AG04449 (cell line): ENCODE data around the gene POU2F3.

ENCODE experiments used
- CTCF ChIA-PET: fragments of 350-600 bp; formaldehyde crosslinking; extraction: SDS; loops from one replicate; lab custom pipeline; 2021; ENCODE audit warnings: antibody characterized with exemption; lab: Yijun Ruan, JAX
- POLR2A ChIA-PET: fragments of 400-600, 350-600 bp; formaldehyde crosslinking; extraction: SDS; loops from one replicate; lab custom pipeline; 2020; ENCODE audit warnings: antibody characterized with exemption, inconsistent platforms; lab: Yijun Ruan, JAX
- DNase-seq: peaks from one replicate; pipeline ENCODE4 v3.0.0-alpha.2; 2010; ENCODE audit warnings: low read depth, low spot score
- H3K4me3 ChIP-seq: 2 replicates; pipeline ENCODE4 v1.5.1; 2011; ENCODE audit warnings: low read depth, mild to moderate bottlenecking, control low read depth, low read length
- TF ChIP-seq, protein P1 (sequence below): IDR thresholded peaks from one replicate; pipeline ENCODE4 v1.5.1; 2011; ENCODE audit warnings: mild to moderate bottlenecking, moderate library complexity, low read length, control low read depth, inconsistent platforms; ENCODE audit not compliant: insufficient read depth; ENCODE audit errors: missing control alignments

POU2F3 gene

DNA sequence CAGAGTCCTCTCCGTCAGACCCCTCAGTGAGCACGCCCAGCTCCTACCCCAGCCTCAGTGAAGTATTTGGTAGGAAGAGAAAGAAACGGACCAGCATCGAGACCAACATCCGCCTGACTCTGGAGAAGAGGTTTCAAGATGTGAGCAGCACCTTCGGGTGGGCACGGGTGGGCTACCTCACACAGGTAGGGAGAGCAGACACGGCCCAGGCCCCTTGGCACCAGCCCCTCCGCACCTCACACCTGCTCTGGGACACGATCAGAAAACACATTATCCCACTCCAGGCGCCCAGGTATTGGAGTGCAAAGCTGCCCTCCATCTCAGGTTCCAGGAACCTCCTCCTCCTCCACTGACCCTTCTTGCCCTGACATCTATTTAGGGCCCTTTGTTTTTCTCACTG is 67.5 kb downstream of the POU2F3 start:
- ChIA-PET POLR2A (interaction anchor here (1.2 kb wide), 1 partner anchor 19 kb away, joined by 3 read pairs; no protein-coding TSS in a partner anchor), CTCF (interaction anchor here (1.2 to 25.6 kb wide), 9 partner anchors 8 to 136 kb away, joined by 3 to 1135 read pairs (median 29); partner anchors contain the start of gene POU2F3)
- DNase-seq, result no peak
- H3K4me3 ChIP-seq, result no peak overlapping the region
- TF ChIP-seq, protein P1, sequence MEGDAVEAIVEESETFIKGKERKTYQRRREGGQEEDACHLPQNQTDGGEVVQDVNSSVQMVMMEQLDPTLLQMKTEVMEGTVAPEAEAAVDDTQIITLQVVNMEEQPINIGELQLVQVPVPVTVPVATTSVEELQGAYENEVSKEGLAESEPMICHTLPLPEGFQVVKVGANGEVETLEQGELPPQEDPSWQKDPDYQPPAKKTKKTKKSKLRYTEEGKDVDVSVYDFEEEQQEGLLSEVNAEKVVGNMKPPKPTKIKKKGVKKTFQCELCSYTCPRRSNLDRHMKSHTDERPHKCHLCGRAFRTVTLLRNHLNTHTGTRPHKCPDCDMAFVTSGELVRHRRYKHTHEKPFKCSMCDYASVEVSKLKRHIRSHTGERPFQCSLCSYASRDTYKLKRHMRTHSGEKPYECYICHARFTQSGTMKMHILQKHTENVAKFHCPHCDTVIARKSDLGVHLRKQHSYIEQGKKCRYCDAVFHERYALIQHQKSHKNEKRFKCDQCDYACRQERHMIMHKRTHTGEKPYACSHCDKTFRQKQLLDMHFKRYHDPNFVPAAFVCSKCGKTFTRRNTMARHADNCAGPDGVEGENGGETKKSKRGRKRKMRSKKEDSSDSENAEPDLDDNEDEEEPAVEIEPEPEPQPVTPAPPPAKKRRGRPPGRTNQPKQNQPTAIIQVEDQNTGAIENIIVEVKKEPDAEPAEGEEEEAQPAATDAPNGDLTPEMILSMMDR, result no peak

DNA sequence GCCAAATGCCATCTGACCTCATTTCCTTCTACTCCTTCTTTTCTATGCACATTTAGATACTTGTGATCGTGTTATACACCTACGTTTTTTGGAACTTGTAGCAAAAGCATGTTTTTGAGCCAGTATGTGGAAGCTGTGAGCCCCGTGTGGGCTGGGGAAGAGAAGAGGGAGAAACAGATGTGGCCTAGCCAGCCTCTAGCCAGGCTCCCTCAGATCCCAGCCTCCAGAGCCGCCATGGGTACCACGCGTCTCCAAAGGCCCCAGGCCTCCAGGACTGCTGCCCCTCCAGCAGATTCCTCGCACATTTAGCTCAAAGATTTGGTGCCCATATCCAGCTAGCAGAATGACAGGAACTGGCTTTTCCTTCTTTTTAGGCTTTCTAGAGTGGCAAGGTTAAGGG is 68.1 kb downstream of the POU2F3 start:
- no peak for DNase-seq
- no peak overlapping the region for H3K4me3 ChIP-seq
- POLR2A ChIA-PET, result no interaction called here
- CTCF ChIA-PET, result interaction anchor here (0.9 to 25.6 kb wide), 8 partner anchors 8 to 141 kb away, joined by 3 to 1135 read pairs (median 20); partner anchors contain the start of gene POU2F3
- TF ChIP-seq, protein P1, result no peak

DNA sequence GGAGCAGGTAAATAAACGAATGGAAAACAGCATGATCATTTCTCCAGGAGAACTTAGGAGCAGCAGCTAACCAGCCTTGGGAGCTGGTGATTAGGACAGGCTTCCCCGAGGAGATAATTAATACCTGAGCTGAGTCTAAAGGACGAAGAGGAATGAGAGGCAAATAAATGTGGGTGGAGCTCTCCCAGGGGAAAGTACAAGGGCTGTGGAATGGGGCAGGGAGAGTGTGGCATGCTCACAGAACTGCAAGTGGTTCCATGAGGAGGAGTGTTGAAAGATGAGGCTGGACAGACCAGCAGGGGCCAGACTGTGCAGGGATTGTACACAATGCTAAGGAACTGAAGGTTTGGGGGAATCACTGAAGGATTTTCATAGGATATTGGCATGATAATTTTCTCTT is 70.9 kb downstream of the POU2F3 start:
- H3K4me3 ChIP-seq, result no peak overlapping the region
- no peak for DNase-seq
- TF ChIP-seq, protein P1, result no peak
- ChIA-PET POLR2A (no interaction called here), CTCF (interaction anchor here (0.6 to 25.6 kb wide), 3 partner anchors 11 to 77 kb away, joined by 3 to 1135 read pairs (median 137); partner anchors contain the start of genes POU2F3 and TLCD5)

DNA sequence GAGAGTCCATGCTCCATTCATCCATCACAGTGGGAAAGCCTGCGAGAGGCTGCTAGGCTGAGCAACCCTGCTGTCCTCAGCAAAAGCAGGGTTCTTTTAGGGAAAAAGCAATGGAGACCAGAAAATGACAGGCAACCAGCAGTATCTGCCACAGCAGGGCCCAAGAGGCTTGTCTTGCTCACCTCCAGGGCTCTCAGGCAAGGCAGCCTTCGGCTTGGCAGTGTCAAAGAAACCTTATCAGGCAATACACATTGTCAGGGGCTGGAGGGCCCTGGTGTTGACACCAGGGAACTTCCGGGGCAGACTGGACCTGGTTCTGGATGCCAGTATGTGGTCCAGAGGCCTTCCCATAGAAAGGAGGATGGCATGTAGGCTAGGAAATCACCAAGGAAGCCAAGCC is 74.9 kb downstream of the POU2F3 start:
- POLR2A ChIA-PET, result no interaction called here
- no peak overlapping the region for H3K4me3 ChIP-seq
- TF ChIP-seq, protein P1, result no peak
- CTCF ChIA-PET, result interaction anchor here (1.0 to 13.4 kb wide), 3 partner anchors 15 to 146 kb away, joined by 3 to 137 read pairs (median 5); no protein-coding TSS in a partner anchor
- DNase-seq, result no peak

DNA sequence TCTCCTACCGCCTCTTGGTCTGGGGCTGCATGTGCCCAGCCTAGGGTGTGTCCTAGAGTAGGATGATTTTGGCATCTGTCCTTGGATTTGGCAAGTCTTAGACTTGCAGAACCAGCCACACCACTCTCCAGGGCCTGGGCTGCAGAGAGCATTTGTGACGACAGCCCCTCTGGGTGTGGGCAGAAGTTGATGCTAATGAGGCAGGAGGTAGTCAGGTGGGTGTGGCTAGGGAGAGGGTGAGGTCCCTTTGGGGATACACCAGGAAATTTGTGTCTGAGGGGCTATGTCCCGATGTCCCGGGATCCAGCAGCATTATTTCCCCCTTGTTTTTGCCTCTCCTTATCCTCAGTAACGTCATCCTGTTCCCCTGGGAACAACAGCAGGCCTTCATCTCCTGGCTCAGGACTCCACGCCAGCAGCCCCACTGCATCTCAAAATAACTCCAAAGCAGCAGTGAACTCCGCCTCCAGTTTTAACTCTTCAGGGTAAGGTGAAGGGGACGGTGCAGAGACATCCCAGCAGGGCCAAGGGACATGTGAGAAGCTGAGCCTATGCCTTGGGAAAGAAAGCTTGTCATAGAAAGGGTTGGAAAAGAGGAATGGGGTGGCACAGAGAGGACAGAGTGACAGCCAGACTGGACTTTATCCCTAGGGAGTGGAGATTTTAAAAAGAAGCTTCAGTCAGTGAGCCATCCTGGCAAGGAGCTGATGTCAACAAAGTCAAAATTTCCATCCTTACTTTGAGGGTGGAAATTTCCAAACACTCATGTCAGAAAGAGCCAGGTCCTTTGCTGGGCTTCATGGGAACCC is 77.1 kb downstream of the POU2F3 start:
- H3K4me3 ChIP-seq, result no peak overlapping the region

More for the DNA sequence above, 77.1 kb downstream of the POU2F3 start:
- CTCF ChIA-PET, result interaction anchor here (0.8 to 13.4 kb wide), 6 partner anchors 10 to 148 kb away, joined by 4 to 137 read pairs (median 5); no protein-coding TSS in a partner anchor
- POLR2A ChIA-PET, result no interaction called here
- DNase-seq, result no peak
- TF ChIP-seq, protein P1, result no peak
